OCI-LY3 (cell line): ENCODE measurements around the gene KHSRP.

Experiments used
- H2AFZ ChIP-seq: fragments of 200-600, 300-600 bp; shearing (Covaris generic); 2 replicates; pipeline ENCODE4 v1.6.0; 2014; ENCODE audit warnings: antibody characterized with exemption, low read depth, low read length
- H3K27ac ChIP-seq: fragments of 200-600, 300-600 bp; sonication (generic); 2 replicates; pipeline ENCODE4 v1.5.1; 2014; ENCODE audit warnings: mild to moderate bottlenecking, low read length, moderate library complexity, mixed read lengths
- H3K27me3 ChIP-seq: fragments of 200-600, 300-600 bp; sonication (generic); 2 replicates; pipeline ENCODE4 v1.6.1; 2014; ENCODE audit warnings: low read depth, low read length, mixed read lengths
- H3K36me3 ChIP-seq: fragments of 200-600, 300-600 bp; sonication (generic); replicated peaks from 2 replicates; pipeline ENCODE3; 2014; ENCODE audit warnings: low read depth, low read length, mixed read lengths
- H3K4me1 ChIP-seq: fragments of 300-600, 200-600 bp; sonication (generic); 2 replicates; pipeline ENCODE4 v1.6.1; 2014; ENCODE audit warnings: low read length, mixed read lengths
- H3K4me2 ChIP-seq: fragments of 200-600, 300-600 bp; sonication (generic); 2 replicates; pipeline ENCODE4 v1.6.1; 2014; ENCODE audit warnings: low read length, mixed read lengths
- H3K4me3 ChIP-seq: fragments of 300-600, 200-600 bp; sonication (generic); 2 replicates; pipeline ENCODE4 v1.5.1; 2014; ENCODE audit warnings: antibody characterized with exemption, mild to moderate bottlenecking, low read length, moderate library complexity
- H3K79me2 ChIP-seq: fragments of 300-600, 200-600 bp; shearing (Covaris generic); 2 replicates; pipeline ENCODE4 v1.6.1; 2014; ENCODE audit warnings: mild to moderate bottlenecking, low read length, mixed read lengths
- H3K9ac ChIP-seq: fragments of 300-600, 200-600 bp; shearing (Covaris generic); 2 replicates; pipeline ENCODE4 v1.6.0; 2014; ENCODE audit warnings: mild to moderate bottlenecking, low read length, moderate library complexity
- H3K9me3 ChIP-seq: fragments of 200-600, 300-600 bp; shearing (Covaris generic); 2 replicates; pipeline ENCODE4 v1.6.1; 2014; ENCODE audit warnings: low read length, mixed read lengths; ENCODE audit not compliant: insufficient read depth
- H4K20me1 ChIP-seq: fragments of 200-600, 300-600 bp; sonication (generic); 2 replicates; pipeline ENCODE4 v1.6.1; 2016; ENCODE audit warnings: low read length, mixed read lengths; ENCODE audit not compliant: insufficient read depth
- EZH2phosphoT487 ChIP-seq: fragments of 200-600 bp; shearing (Covaris generic); IDR thresholded peaks from 2 replicates; pipeline ENCODE4 v1.6.1; 2018; ENCODE audit warnings: antibody characterized with exemption, mixed run types, low read depth
- TF ChIP-seq, protein P1 (sequence below): fragments of 200-600, 300-600 bp; sonication (generic); IDR thresholded peaks from 2 replicates; pipeline ENCODE4 v1.5.1; 2014; ENCODE audit warnings: antibody characterized with exemption, low read length, low read depth

Gene KHSRP

DNA sequence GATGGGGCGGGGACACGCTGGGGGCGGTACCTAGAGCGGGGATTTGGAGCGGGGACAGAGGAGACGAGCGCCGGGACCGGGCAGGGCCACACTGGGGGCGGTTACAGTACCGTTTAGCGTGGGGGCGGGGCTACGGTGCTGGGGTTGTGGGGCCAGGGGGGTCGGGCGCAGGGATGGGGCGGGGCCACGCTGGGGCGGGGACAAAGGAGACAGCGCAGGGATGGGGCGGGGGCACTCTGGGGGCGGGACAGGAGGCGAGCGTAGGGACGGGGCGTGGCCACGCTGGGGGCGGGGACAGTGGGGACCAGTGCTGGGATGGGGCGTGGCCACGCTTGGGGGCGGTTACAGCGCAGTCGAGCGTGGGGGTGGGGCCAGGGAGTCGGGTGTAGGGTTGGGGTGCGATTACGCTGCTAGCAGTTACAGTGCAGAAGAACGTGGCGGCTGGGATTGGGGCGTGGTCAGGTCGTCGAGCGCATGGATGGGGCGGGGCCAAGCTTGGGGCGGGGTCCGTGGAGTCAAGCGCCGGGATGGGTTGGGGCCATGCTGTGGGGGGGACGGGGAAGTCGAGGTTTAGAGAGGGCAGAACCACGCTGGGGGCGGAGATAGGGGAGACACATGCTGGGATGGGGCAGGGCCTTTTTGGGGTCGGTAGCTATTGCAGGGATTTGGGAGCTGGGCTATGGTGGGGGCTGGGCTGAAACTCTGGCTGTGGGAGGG lies 51.4 kb downstream of the KHSRP start:
- no peaks in the 10 kb centered on the region for H3K27me3 ChIP-seq

GRCh38 chr19:6372594-6373095 lies 52.0 kb downstream of the KHSRP start, which contains the start of gene ALKBH7:
Gene ALKBH7, plus strand, starts transcription at chr19:6372794. Its CDS starts 27 bp downstream, at chr19:6372821.
- TF ChIP-seq, protein P1, sequence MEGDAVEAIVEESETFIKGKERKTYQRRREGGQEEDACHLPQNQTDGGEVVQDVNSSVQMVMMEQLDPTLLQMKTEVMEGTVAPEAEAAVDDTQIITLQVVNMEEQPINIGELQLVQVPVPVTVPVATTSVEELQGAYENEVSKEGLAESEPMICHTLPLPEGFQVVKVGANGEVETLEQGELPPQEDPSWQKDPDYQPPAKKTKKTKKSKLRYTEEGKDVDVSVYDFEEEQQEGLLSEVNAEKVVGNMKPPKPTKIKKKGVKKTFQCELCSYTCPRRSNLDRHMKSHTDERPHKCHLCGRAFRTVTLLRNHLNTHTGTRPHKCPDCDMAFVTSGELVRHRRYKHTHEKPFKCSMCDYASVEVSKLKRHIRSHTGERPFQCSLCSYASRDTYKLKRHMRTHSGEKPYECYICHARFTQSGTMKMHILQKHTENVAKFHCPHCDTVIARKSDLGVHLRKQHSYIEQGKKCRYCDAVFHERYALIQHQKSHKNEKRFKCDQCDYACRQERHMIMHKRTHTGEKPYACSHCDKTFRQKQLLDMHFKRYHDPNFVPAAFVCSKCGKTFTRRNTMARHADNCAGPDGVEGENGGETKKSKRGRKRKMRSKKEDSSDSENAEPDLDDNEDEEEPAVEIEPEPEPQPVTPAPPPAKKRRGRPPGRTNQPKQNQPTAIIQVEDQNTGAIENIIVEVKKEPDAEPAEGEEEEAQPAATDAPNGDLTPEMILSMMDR, result no peak
- Histone ChIP-seq H4K20me1 (no peaks in the 10 kb centered on the region), H3K4me1 (peaks cover 9% of the 10 kb centered on the region), H3K4me3 (peak within 1 kb of the TSS; percentile 83), H3K9ac (peak within 1 kb of the TSS; percentile 86), H3K79me2 (no peaks in the 10 kb centered on the region), H3K27ac (peak within 1 kb of the TSS; percentile 85), H3K9me3 (no peaks in the 10 kb centered on the region), H3K27me3 (no peaks in the 10 kb centered on the region), H3K36me3 (peaks cover 12% of the 10 kb centered on the region), H3K4me2 (peak within 1 kb of the TSS; percentile 91), H2AFZ (peak within 1 kb of the TSS; percentile 80)

More for the DNA sequence above, 51.4 kb downstream of the KHSRP start:
- no peaks in the 10 kb centered on the region for H3K79me2 ChIP-seq
- peaks cover 9% of the 10 kb centered on the region for H3K4me1 ChIP-seq
- H3K36me3 ChIP-seq, result peaks cover 7% of the 10 kb centered on the region
- H2AFZ ChIP-seq, result peak overlapping the region; percentile 80; the same call in 1 of the 2 replicates
- peak overlapping the region; percentile 91 for H3K4me2 ChIP-seq
- H3K9me3 ChIP-seq, result no peaks in the 10 kb centered on the region
- H3K4me3 ChIP-seq, result peak overlapping the region; percentile 83
- peak overlapping the region; percentile 85 for H3K27ac ChIP-seq
- peak overlapping the region; percentile 86 for H3K9ac ChIP-seq
- TF ChIP-seq EZH2phosphoT487, result no peak
- TF ChIP-seq, protein P1, result no peak
- no peaks in the 10 kb centered on the region for H4K20me1 ChIP-seq

DNA sequence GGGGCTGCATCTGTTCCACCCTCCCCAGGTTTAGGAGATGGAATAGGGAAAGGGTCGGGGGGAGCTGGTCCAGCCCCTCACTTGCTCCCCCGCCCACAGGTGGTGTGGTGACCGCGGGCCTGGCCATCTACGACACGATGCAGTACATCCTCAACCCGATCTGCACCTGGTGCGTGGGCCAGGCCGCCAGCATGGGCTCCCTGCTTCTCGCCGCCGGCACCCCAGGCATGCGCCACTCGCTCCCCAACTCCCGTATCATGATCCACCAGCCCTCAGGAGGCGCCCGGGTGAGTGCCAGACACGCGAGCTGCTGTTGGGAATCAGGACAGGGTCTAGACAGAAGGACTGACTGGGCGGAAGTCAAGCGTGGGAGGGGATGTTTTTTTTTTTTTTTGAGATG lies 60.3 kb downstream of the KHSRP start:
- H3K4me1 ChIP-seq, result peaks cover 9% of the 10 kb centered on the region
- no peaks in the 10 kb centered on the region for H3K27me3 ChIP-seq
- peaks cover 20% of the 10 kb centered on the region for H3K79me2 ChIP-seq
- H3K9ac ChIP-seq, result no peak overlapping the region
- no peak overlapping the region for H3K4me3 ChIP-seq
- H3K4me2 ChIP-seq, result no peak overlapping the region
- peaks cover 37% of the 10 kb centered on the region for H3K36me3 ChIP-seq
- no peak overlapping the region for H2AFZ ChIP-seq
- no peaks in the 10 kb centered on the region for H4K20me1 ChIP-seq
- TF ChIP-seq, protein P1, result no peak
- TF ChIP-seq EZH2phosphoT487, result no peak
- H3K9me3 ChIP-seq, result no peaks in the 10 kb centered on the region
- H3K27ac ChIP-seq, result no peak overlapping the region
